T-cell (primary cell): ENCODE data around the gene AEBP1. TPM values are rescaled to one million over a fixed set of nuclear protein-coding genes. Genes with fewer than 3 reads are reported as not detected.

Experiments used
- ATAC-seq, 4 experiments: fragments of 200-7000 bp in 3 of 4; fragments of 150-1000 bp in 1 of 4; cut with Tn5 transposase; replicated peaks in 1 of 4; 1 replicate in 3 of 4; 2 replicates in 1 of 4; pipeline ENCODE4 v1.10.0; 2021; ENCODE audit warnings: moderate library complexity in 3 of 4, mild to moderate bottlenecking in 2 of 4, moderate number of reproducible peaks in 1 of 4
- CTCF ChIA-PET, 2 donors: fragments of 300-600 bp; sonication (Branson Sonifier 250); formaldehyde crosslinking; loops; one replicate each; lab custom pipeline; 2022; ENCODE audit warnings: antibody characterized with exemption in 2 of 2; lab: Charles Lee
- POLR2A ChIA-PET, 2 donors: fragments of 300-600 bp; sonication (Branson Sonifier 250); formaldehyde crosslinking; loops; one replicate each; lab custom pipeline; 2022; ENCODE audit warnings: antibody characterized with exemption in 2 of 2; lab: Charles Lee
- DNase-seq, 35 experiments: peaks; one replicate each; pipeline versions ENCODE4 v3.0.0 to v3.0.0-alpha.2; 2013 to 2023
- H3K27ac ChIP-seq: one replicate; pipeline ENCODE4 v1.5.1; 2013; ENCODE audit warnings: low read length
- H3K27me3 ChIP-seq, 2 experiments: replicated peaks in 1 of 2; 1 replicate in 1 of 2; 2 replicates in 1 of 2; pipeline versions ENCODE4 v1.6.1 to v1.7.0; 2013; ENCODE audit warnings: low read length in 1 of 2, mixed read lengths in 1 of 2; ENCODE audit not compliant: control insufficient read depth in 2 of 2, insufficient read depth in 2 of 2; ENCODE audit errors: extremely low read depth in 1 of 2
- H3K36me3 ChIP-seq, 2 donors: 1 replicate in 1 of 2; 2 replicates in 1 of 2; pipeline versions ENCODE4 v1.6.1 to v1.7.0; 2013; ENCODE audit warnings: low read length in 1 of 2; ENCODE audit not compliant: control insufficient read depth in 2 of 2, insufficient read depth in 1 of 2; ENCODE audit errors: extremely low read depth in 1 of 2
- H3K4me1 ChIP-seq, 2 experiments: 1 replicate in 1 of 2; 2 replicates in 1 of 2; pipeline versions ENCODE4 v1.6.1 to v1.7.0; 2013; ENCODE audit warnings: low read length in 2 of 2, mixed read lengths in 1 of 2; ENCODE audit not compliant: insufficient read depth in 2 of 2, control insufficient read depth in 1 of 2; ENCODE audit errors: extremely low read depth in 1 of 2
- H3K4me3 ChIP-seq, 2 donors: 1 replicate in 1 of 2; 2 replicates in 1 of 2; pipeline versions ENCODE4 v1.5.1 to v1.7.0; 2013; ENCODE audit warnings: mild to moderate bottlenecking in 2 of 2, low read length in 1 of 2, moderate library complexity in 1 of 2; ENCODE audit not compliant: control insufficient read depth in 1 of 2; ENCODE audit errors: extremely low read depth in 1 of 2
- H3K9me3 ChIP-seq: 2 replicates; pipeline ENCODE4 v1.7.0; 2013
- H3K27ac Mint-ChIP-seq, 2 donors: one replicate each; pipeline ENCODE4 v1.8.0; 2020 to 2021; ENCODE audit warnings: mild to moderate bottlenecking in 2 of 2, mixed read lengths in 2 of 2
- H3K27me3 Mint-ChIP-seq, 2 donors: one replicate each; pipeline ENCODE4 v1.8.0; 2021 to 2022; ENCODE audit warnings: mixed read lengths in 2 of 2
- H3K36me3 Mint-ChIP-seq: one replicate; pipeline ENCODE4 v1.8.0; 2021; ENCODE audit warnings: mixed read lengths
- H3K4me1 Mint-ChIP-seq, 3 donors: one replicate each; pipeline ENCODE4 v1.8.0; 2020 to 2022; ENCODE audit warnings: mixed read lengths in 3 of 3, mild to moderate bottlenecking in 1 of 3
- H3K4me3 Mint-ChIP-seq, 3 donors: one replicate each; pipeline ENCODE4 v1.8.0; 2020 to 2022; ENCODE audit warnings: mild to moderate bottlenecking in 3 of 3, mixed read lengths in 3 of 3, moderate library complexity in 3 of 3
- H3K9me3 Mint-ChIP-seq, 3 donors: one replicate each; pipeline ENCODE4 v1.8.0; 2020 to 2022; ENCODE audit warnings: mixed read lengths in 3 of 3
- WGBS: methylation state at CpG from one replicate; pipeline ENCODE4 v1.1.5; 2013; ENCODE audit warnings: missing lambda C conversion rate; ENCODE audit not compliant: insufficient coverage; 5-methylcytosine and 5-hydroxymethylcytosine counted together
- total RNA-seq, 35 experiments: library from RNA in 6 of 35; stranded (reverse) in 6 of 35; fragments of 120-200 nt in 1 of 35; gene quantifications; one replicate each; pipeline versions ENCODE4 v1.2.1 to v1.2.4 and lab custom pipeline; 2013 to 2026

Gene AEBP1
- total RNA-seq, 5 donors from 2014 or later (not counting 1 experiment from before 2014, with no cell fraction given) = 18.1 to 28.4 (median 23.1) TPM

DNA sequence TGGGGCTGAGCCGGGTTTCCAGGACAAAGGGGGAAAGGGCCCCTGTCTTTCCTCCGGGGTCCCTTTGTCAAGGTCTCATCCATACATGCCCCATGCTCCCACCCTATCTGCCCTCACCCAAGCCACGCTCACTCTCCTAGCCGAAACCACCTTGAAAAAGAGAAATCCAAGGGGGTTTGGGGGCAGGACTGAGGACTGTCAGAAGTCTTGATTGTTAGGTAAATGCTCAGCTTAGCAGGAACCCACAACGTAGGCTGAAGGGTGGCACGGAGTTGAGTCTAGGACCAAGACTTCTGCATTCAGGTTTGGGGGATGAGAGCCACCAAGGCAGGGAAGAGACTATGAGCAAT lies 38.1 kb upstream of the AEBP1 start:
- DNase-seq = no peak
- Mint-ChIP-seq H3K36me3 (peaks cover 6% of the 10 kb centered on the region), H3K9me3 (peaks cover 0 to 3% (median 0%) of the 10 kb centered on the region in 3 donors), H3K4me1 (peaks cover 27 to 38% (median 29%) of the 10 kb centered on the region in 3 donors), H3K27ac (peak overlapping the region in 1 of 2 donors; percentile 66), H3K27me3 (no peaks in the 10 kb centered on the region), H3K4me3 (peak overlapping the region in 1 of 3 donors; percentile 24)
- ATAC-seq = peak in 3 of 4 experiments; percentile 8 to 13 (median 11)
- H3K27me3 ChIP-seq = peaks cover 0 to 6% of the 10 kb centered on the region in 2 experiments
- ChIA-PET CTCF (interaction anchor here in 1 of 2 donors (0.6 kb wide), 1 partner anchor 548 kb away, joined by 3 read pairs; no protein-coding TSS in a partner anchor), POLR2A (no interaction called here)
- H3K9me3 ChIP-seq = no peaks in the 10 kb centered on the region
- peaks cover 2 to 7% of the 10 kb centered on the region in 2 donors for H3K36me3 ChIP-seq
- H3K4me3 ChIP-seq = no peak overlapping the region
- 13% methylated on average over 2 of the region's 6 CpGs for WGBS
- H3K27ac ChIP-seq = no peak overlapping the region
- H3K4me1 ChIP-seq = peaks cover 0 to 37% of the 10 kb centered on the region in 2 experiments

DNA sequence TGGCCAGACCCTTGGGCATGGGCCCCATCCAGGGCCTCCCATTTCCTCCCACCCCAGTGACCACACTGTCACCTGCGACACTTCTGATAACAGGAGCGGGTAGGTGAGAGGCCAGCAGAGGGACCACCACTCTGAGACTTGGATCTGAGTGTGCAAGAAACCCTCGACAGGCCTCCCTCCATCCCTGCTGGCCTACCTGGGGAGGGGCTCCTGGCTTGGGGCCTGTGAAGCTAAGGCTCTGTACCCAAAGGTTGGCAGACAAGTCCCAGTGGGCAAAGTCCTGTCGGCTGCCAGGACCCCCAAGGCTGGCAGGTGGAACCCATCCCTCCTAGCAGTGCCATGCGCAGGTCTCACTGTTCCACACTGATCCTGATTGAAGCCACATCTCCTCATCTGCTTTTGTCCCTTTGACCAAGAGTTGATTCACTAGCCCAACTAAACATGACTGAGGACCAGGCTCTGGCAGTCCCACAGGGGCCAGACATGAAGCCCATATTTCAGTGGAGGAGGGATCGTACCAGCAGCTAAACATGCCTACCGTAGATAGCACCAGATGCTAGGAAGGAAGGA lies 37.6 kb upstream of the AEBP1 start:
- WGBS = 77% methylated on average over 7 of the region's 7 CpGs
- H3K27ac Mint-ChIP-seq = no peak overlapping the region
- DNase-seq = no peak

DNA sequence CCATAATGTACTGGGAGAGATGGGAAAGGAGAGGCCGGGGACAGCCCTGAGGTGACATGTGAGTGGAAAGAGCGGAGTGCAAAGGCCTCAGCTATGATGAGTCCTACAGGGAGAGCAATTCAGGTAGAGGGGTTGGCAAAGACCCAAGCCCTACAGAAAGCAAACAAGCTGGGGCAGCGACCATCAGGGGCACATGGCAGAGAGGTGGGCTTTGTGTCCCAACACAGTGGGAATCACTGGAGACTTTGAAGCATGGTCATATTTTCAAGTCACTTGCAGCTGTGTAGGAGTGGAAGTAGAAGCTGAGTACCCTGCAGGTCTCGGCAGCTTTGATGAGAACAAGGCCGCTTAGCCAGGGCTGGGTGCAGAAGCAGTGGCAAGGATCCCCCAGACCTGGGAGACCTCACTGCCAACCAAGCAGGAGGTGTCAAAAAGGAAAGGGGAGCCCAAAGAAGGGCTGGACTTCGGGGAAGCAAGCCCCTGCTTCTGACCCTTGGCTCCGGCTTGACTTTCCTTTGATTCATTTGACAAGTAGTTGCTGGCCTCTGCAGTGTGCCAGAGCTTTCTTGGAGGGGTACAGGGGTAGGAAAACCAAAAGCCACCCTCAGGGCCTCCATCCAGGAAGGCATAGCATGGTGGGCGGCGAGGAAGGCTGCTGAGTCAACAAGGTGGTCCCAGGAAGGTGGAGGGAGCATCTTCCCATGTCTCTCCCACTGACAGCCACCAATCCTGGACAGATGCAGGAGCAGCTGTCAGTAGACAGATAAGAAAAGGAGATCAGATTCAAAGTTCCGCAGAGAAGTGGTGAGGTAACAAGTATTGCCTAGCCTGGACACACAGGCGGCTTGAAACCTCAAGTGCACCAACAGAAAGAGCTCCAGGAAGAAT lies 36.8 kb upstream of the AEBP1 start:
- no peaks in the 10 kb centered on the region for H3K27me3 Mint-ChIP-seq
- ATAC-seq = no peak
- no peak for DNase-seq
- ChIA-PET POLR2A (interaction anchor here in 1 of 2 donors (1.0 kb wide), 1 partner anchor 13 kb away, joined by 4 read pairs; no protein-coding TSS in a partner anchor), CTCF (interaction anchor here in 1 of 2 donors (0.5 kb wide), 1 partner anchor 135 kb away, joined by 3 read pairs; no protein-coding TSS in a partner anchor)
- Histone ChIP-seq H3K4me1 (peaks cover 0 to 38% of the 10 kb centered on the region in 2 experiments), H3K27me3 (peaks cover 0 to 6% of the 10 kb centered on the region in 2 experiments), H3K4me3 (no peak overlapping the region), H3K36me3 (no peaks in the 10 kb centered on the region), H3K9me3 (no peaks in the 10 kb centered on the region), H3K27ac (no peak overlapping the region)
- H3K36me3 Mint-ChIP-seq = peaks cover 5% of the 10 kb centered on the region
- H3K9me3 Mint-ChIP-seq = peaks cover 0 to 3% (median 0%) of the 10 kb centered on the region in 3 donors
- H3K27ac Mint-ChIP-seq = no peak overlapping the region
- WGBS = 94% methylated on average over 6 of the region's 11 CpGs
- no peak overlapping the region for H3K4me3 Mint-ChIP-seq
- peaks cover 31 to 42% (median 34%) of the 10 kb centered on the region in 3 donors for H3K4me1 Mint-ChIP-seq

More for the DNA sequence above, 37.6 kb upstream of the AEBP1 start:
- CTCF ChIA-PET = no interaction called here
- Histone ChIP-seq H3K27me3 (peaks cover 0 to 6% of the 10 kb centered on the region in 2 experiments), H3K9me3 (no peaks in the 10 kb centered on the region), H3K36me3 (peaks cover 1 to 2% of the 10 kb centered on the region in 2 donors), H3K4me3 (no peak overlapping the region), H3K27ac (no peak overlapping the region), H3K4me1 (peaks cover 0 to 37% of the 10 kb centered on the region in 2 experiments)
- Mint-ChIP-seq H3K4me3 (no peak overlapping the region), H3K27me3 (no peaks in the 10 kb centered on the region), H3K9me3 (peaks cover 0 to 3% (median 0%) of the 10 kb centered on the region in 3 donors), H3K36me3 (peaks cover 2% of the 10 kb centered on the region), H3K4me1 (peaks cover 27 to 40% (median 31%) of the 10 kb centered on the region in 3 donors)
- peak in 2 of 4 experiments; percentile 4 to 7 for ATAC-seq
- POLR2A ChIA-PET = no interaction called here

DNA sequence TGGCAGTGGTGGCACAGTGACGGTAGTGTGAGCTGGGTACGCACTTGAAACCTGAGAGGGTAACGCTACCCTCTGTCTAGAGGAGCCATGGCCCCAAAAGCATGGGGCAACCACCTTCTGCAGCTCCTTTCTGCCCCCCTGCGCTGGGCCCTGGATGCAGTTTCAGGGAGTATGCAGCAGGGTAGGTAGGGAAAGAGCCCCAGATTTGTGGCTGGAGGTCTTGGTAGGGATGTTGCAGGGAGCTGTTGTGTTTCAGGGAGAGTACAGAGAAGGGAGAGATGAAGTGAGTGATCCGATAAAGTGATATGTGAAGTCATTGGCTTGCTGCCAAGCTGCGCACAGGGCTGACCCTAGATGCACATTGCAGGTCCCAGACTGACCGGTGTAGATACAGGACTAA lies 36.1 kb upstream of the AEBP1 start:
- Mint-ChIP-seq H3K27me3 (no peaks in the 10 kb centered on the region), H3K36me3 (peaks cover 10% of the 10 kb centered on the region), H3K4me1 (peaks cover 34 to 47% (median 36%) of the 10 kb centered on the region in 3 donors), H3K4me3 (no peak overlapping the region), H3K27ac (no peak overlapping the region), H3K9me3 (peaks cover 0 to 3% (median 0%) of the 10 kb centered on the region in 3 donors)
- no peak overlapping the region for H3K27ac ChIP-seq
- WGBS = 89% methylated on average over 6 of the region's 7 CpGs
- no peak for DNase-seq
- ChIA-PET POLR2A (interaction anchor here in 1 of 2 donors (1.0 kb wide), 1 partner anchor 13 kb away, joined by 4 read pairs; no protein-coding TSS in a partner anchor), CTCF (interaction anchor here in 1 of 2 donors (0.5 to 0.6 kb wide), 2 partner anchors 134 to 1701 kb away, joined by 3 read pairs; no protein-coding TSS in a partner anchor)
- no peak overlapping the region for H3K4me3 ChIP-seq
- H3K4me1 ChIP-seq = peaks cover 0 to 44% of the 10 kb centered on the region in 2 experiments
- ATAC-seq = no peak
- no peaks in the 10 kb centered on the region for H3K9me3 ChIP-seq
- peaks cover 0 to 6% of the 10 kb centered on the region in 2 donors for H3K36me3 ChIP-seq
- peaks cover 0 to 6% of the 10 kb centered on the region in 2 experiments for H3K27me3 ChIP-seq

DNA sequence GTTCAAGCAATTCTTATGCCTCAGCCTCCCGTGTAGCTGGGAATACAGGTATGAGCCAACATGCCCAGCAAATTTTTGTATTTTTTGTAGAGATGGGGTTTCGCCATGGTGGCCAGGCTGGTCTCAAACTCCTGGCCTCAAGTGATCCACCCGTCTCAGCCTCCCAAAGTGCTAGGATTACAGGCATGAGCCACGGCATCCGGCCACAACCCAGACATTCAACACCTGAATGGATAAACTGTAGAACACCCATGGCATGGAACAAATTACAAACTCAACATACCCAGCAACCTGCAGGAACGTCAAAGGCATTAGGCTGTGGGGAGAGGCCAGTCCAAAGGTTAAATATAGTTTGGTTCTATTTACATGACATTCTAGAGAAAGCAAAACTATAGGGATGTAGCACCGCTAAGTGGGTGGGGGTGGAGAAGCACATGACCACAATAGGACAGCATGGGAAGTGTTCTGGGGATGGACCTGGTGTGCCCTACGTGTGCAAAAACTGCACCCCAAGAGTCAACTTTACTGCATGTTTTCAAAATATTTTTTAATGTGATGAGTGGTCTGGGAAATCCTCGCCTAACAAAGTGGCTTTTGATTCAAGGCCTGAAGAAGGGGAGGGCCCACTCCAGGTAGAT lies 32.3 kb upstream of the AEBP1 start:
- Mint-ChIP-seq H3K27ac (peak overlapping the region; percentile 36 to 73), H3K4me3 (no peak overlapping the region), H3K4me1 (peaks cover 17 to 28% (median 17%) of the 10 kb centered on the region in 3 donors), H3K27me3 (no peaks in the 10 kb centered on the region), H3K36me3 (peaks cover 19% of the 10 kb centered on the region), H3K9me3 (peaks cover 0 to 3% (median 0%) of the 10 kb centered on the region in 3 donors)
- Histone ChIP-seq H3K27me3 (no peaks in the 10 kb centered on the region), H3K9me3 (no peaks in the 10 kb centered on the region), H3K4me1 (peaks cover 0 to 28% of the 10 kb centered on the region in 2 experiments), H3K4me3 (no peak overlapping the region), H3K27ac (no peak overlapping the region), H3K36me3 (peaks cover 21 to 41% of the 10 kb centered on the region in 2 donors)
- 97% methylated on average over 5 of the region's 9 CpGs for WGBS
- ATAC-seq = no peak
- ChIA-PET POLR2A (no interaction called here), CTCF (interaction anchor here in 1 of 2 donors (1.2 kb wide), 1 partner anchor 24 kb away, joined by 4 read pairs; no protein-coding TSS in a partner anchor)
- DNase-seq = no peak
